Activated naive CD4-positive, alpha-beta T cell treated with anti-CD3 and anti-CD28 coated beads, Interleukin-2, amount 10 ng/mL, durations not matched to agents 7 days and 5 days (primary cell): ENCODE data around the gene SIGLEC10.
A peak's percentile ranks its signal among the peaks of the same experiment; 100 is the strongest.
"Not testable (repeated sequence)": the region's sequence is repeated elsewhere in the genome, so short reads cannot be mapped to it uniquely, and the experiment has no call there.

Source experiments
- CTCF ChIA-PET: fragments of 350-600 bp; sonication (Branson Sonifier 250); formaldehyde crosslinking; loops from one replicate; lab custom pipeline; 2021; ENCODE audit warnings: antibody characterized with exemption; lab: Charles Lee
- DNase-seq: peaks from one replicate; pipeline ENCODE4 v3.0.0-alpha.2; 2020
- H3K27ac Mint-ChIP-seq: one replicate; pipeline ENCODE4 v1.8.0; 2021; ENCODE audit warnings: mild to moderate bottlenecking, moderate library complexity, mixed read lengths
- H3K27me3 Mint-ChIP-seq: one replicate; pipeline ENCODE4 v1.8.0; 2021; ENCODE audit warnings: mild to moderate bottlenecking, mixed read lengths
- H3K36me3 Mint-ChIP-seq: one replicate; pipeline ENCODE4 v1.8.0; 2021; ENCODE audit warnings: mixed read lengths
- H3K4me1 Mint-ChIP-seq: one replicate; pipeline ENCODE4 v1.8.0; 2021; ENCODE audit warnings: mixed read lengths
- H3K4me3 Mint-ChIP-seq: one replicate; pipeline ENCODE4 v1.8.0; 2021; ENCODE audit warnings: mild to moderate bottlenecking, moderate library complexity, mixed read lengths
- H3K9me3 Mint-ChIP-seq: one replicate; pipeline ENCODE4 v1.8.0; 2021; ENCODE audit warnings: mixed read lengths

SIGLEC10 gene

GRCh38 chr19:51421229-51422052 lies 4.0 kb upstream of the SIGLEC10 start:
- no peak overlapping the region for H3K4me3 Mint-ChIP-seq
- CTCF ChIA-PET, result interaction anchor here (0.6 to 2.0 kb wide), 18 partner anchors 11 to 240 kb away, joined by 3 to 9 read pairs (median 3); partner anchors contain the start of gene NKG7
- H3K4me1 Mint-ChIP-seq, result peaks cover 6% of the 10 kb centered on the region
- no peaks in the 10 kb centered on the region for H3K36me3 Mint-ChIP-seq
- DNase-seq, result no peak
- H3K9me3 Mint-ChIP-seq, result no peaks in the 10 kb centered on the region
- no peak overlapping the region for H3K27ac Mint-ChIP-seq
- H3K27me3 Mint-ChIP-seq, result peaks cover 57% of the 10 kb centered on the region

- H3K4me3 Mint-ChIP-seq, H3K36me3 Mint-ChIP-seq, H3K9me3 Mint-ChIP-seq, DNase-seq, H3K27ac Mint-ChIP-seq, H3K4me1 Mint-ChIP-seq: not testable (repeated sequence)
- peaks cover 58% of the 10 kb centered on the region for H3K27me3 Mint-ChIP-seq
- CTCF ChIA-PET, result interaction anchor here (0.6 to 2.0 kb wide), 12 partner anchors 10 to 237 kb away, joined by 3 to 9 read pairs (median 4); partner anchors contain the start of gene NKG7
Measured at GRCh38 chr19:51420511-51420910, 3.1 kb upstream of the SIGLEC10 start.

- H3K27me3 Mint-ChIP-seq, result peaks cover 62% of the 10 kb centered on the region
- H3K4me1 Mint-ChIP-seq, result peaks cover 6% of the 10 kb centered on the region
- H3K27ac Mint-ChIP-seq, result no peak overlapping the region
- H3K9me3 Mint-ChIP-seq, result no peaks in the 10 kb centered on the region
- H3K4me3 Mint-ChIP-seq, result no peak overlapping the region
- no peak for DNase-seq
- no peaks in the 10 kb centered on the region for H3K36me3 Mint-ChIP-seq
- CTCF ChIA-PET, result interaction anchor here (0.6 to 2.9 kb wide), 7 partner anchors 11 to 702 kb away, joined by 3 to 11 read pairs (median 3); no protein-coding TSS in a partner anchor
Measured at GRCh38 chr19:51418707-51419106, 1.3 kb upstream of the SIGLEC10 start.

- Mint-ChIP-seq H3K36me3 (no peaks in the 10 kb centered on the region), H3K9me3 (no peaks in the 10 kb centered on the region), H3K27me3 (peaks cover 62% of the 10 kb centered on the region), H3K27ac (no peak overlapping the region), H3K4me3 (no peak overlapping the region), H3K4me1 (peaks cover 6% of the 10 kb centered on the region)
- CTCF ChIA-PET, result interaction anchor here (0.7 to 2.9 kb wide), 10 partner anchors 10 to 262 kb away, joined by 3 to 11 read pairs (median 5); no protein-coding TSS in a partner anchor
- DNase-seq, result no peak
Measured at GRCh38 chr19:51417810-51418157, 342 bp upstream of the SIGLEC10 start.

- not testable (repeated sequence) for H3K4me1 Mint-ChIP-seq, DNase-seq, H3K36me3 Mint-ChIP-seq, H3K4me3 Mint-ChIP-seq, H3K9me3 Mint-ChIP-seq, H3K27ac Mint-ChIP-seq
- CTCF ChIA-PET, result interaction anchor here (2.0 to 2.9 kb wide), 2 partner anchors 23 to 57 kb away, joined by 5 to 11 read pairs; no protein-coding TSS in a partner anchor
- H3K27me3 Mint-ChIP-seq, result peaks cover 53% of the 10 kb centered on the region
Measured at GRCh38 chr19:51416422-51416821, 1.0 kb downstream of the SIGLEC10 start.

GRCh38 chr19:51415187-51415586 lies 2.3 kb downstream of the SIGLEC10 start:
- Mint-ChIP-seq H3K27me3 (peaks cover 43% of the 10 kb centered on the region), H3K4me3 (no peak overlapping the region), H3K4me1 (peaks cover 6% of the 10 kb centered on the region), H3K9me3 (no peaks in the 10 kb centered on the region), H3K36me3 (no peaks in the 10 kb centered on the region), H3K27ac (no peak overlapping the region)
- CTCF ChIA-PET, result no interaction called here
- DNase-seq, result no peak

GRCh38 chr19:51410950-51411748 lies 6.3 kb downstream of the SIGLEC10 start:
- CTCF ChIA-PET, result interaction anchor here (1.6 kb wide), 1 partner anchor 10 kb away, joined by 4 read pairs; no protein-coding TSS in a partner anchor

GRCh38 chr19:51407511-51408131 lies 9.8 kb downstream of the SIGLEC10 start:
- peaks cover 10% of the 10 kb centered on the region for H3K9me3 Mint-ChIP-seq
- CTCF ChIA-PET, result interaction anchor here (0.8 to 2.1 kb wide), 11 partner anchors 10 to 250 kb away, joined by 3 to 30 read pairs (median 5); partner anchors contain the start of gene SIGLEC10
- H3K4me3 Mint-ChIP-seq, result no peak overlapping the region
- no peak overlapping the region for H3K27ac Mint-ChIP-seq
- H3K4me1 Mint-ChIP-seq, result no peaks in the 10 kb centered on the region
- H3K27me3 Mint-ChIP-seq, result peaks cover 9% of the 10 kb centered on the region
- H3K36me3 Mint-ChIP-seq, result peaks cover 8% of the 10 kb centered on the region
- peak; percentile 53 for DNase-seq

More at GRCh38 chr19:51410950-51411748, 6.3 kb downstream of the SIGLEC10 start:
- Mint-ChIP-seq H3K27ac (no peak overlapping the region), H3K4me1 (no peaks in the 10 kb centered on the region), H3K36me3 (no peaks in the 10 kb centered on the region), H3K9me3 (no peaks in the 10 kb centered on the region), H3K27me3 (peaks cover 18% of the 10 kb centered on the region), H3K4me3 (no peak overlapping the region)
- DNase-seq, result no peak

- DNase-seq, result no peak
- H3K9me3 Mint-ChIP-seq, result peaks cover 22% of the 10 kb centered on the region
- CTCF ChIA-PET, result no interaction called here
- no peak overlapping the region for H3K4me3 Mint-ChIP-seq
- peaks cover 20% of the 10 kb centered on the region for H3K36me3 Mint-ChIP-seq
- H3K27ac Mint-ChIP-seq, result no peak overlapping the region
- H3K4me1 Mint-ChIP-seq, result peaks cover 2% of the 10 kb centered on the region
- H3K27me3 Mint-ChIP-seq, result no peaks in the 10 kb centered on the region
Measured at GRCh38 chr19:51402117-51402516, 15.3 kb downstream of the SIGLEC10 start.

- CTCF ChIA-PET, result interaction anchor here (1.2 to 7.6 kb wide), 4 partner anchors 19 to 62 kb away, joined by 3 to 58 read pairs (median 4); no protein-coding TSS in a partner anchor
- DNase-seq, result not testable (repeated sequence)
Measured at GRCh38 chr19:51399936-51400335, 17.5 kb downstream of the SIGLEC10 start.

GRCh38 chr19:51399231-51399630 lies 18.2 kb downstream of the SIGLEC10 start:
- CTCF ChIA-PET, result interaction anchor here (0.7 to 7.6 kb wide), 7 partner anchors 9 to 243 kb away, joined by 3 to 58 read pairs (median 5); partner anchors contain the start of gene SIGLEC10
- peaks cover 22% of the 10 kb centered on the region for H3K9me3 Mint-ChIP-seq
- DNase-seq, result no peak
- H3K27me3 Mint-ChIP-seq, result no peaks in the 10 kb centered on the region
- peaks cover 22% of the 10 kb centered on the region for H3K36me3 Mint-ChIP-seq
- H3K27ac Mint-ChIP-seq, result no peak overlapping the region
- H3K4me3 Mint-ChIP-seq, result no peak overlapping the region
- peaks cover 27% of the 10 kb centered on the region for H3K4me1 Mint-ChIP-seq

More at GRCh38 chr19:51399936-51400335, 17.5 kb downstream of the SIGLEC10 start:
- not testable (repeated sequence) for H3K27me3 Mint-ChIP-seq, H3K4me3 Mint-ChIP-seq, H3K27ac Mint-ChIP-seq
- peaks cover 20% of the 10 kb centered on the region for H3K4me1 Mint-ChIP-seq
- H3K36me3 Mint-ChIP-seq, result peaks cover 19% of the 10 kb centered on the region
- peaks cover 22% of the 10 kb centered on the region for H3K9me3 Mint-ChIP-seq

- DNase-seq, result no peak
- Mint-ChIP-seq H3K36me3 (peaks cover 19% of the 10 kb centered on the region), H3K27me3 (no peaks in the 10 kb centered on the region), H3K9me3 (peaks cover 18% of the 10 kb centered on the region), H3K4me3 (no peak overlapping the region), H3K27ac (no peak overlapping the region), H3K4me1 (peaks cover 35% of the 10 kb centered on the region)
- CTCF ChIA-PET, result interaction anchor here (0.7 to 7.6 kb wide), 7 partner anchors 10 to 242 kb away, joined by 3 to 58 read pairs (median 5); partner anchors contain the start of gene SIGLEC10
Measured at GRCh38 chr19:51398096-51398704, 19.2 kb downstream of the SIGLEC10 start.

GRCh38 chr19:51397453-51397852 lies 20.0 kb downstream of the SIGLEC10 start:
- H3K9me3 Mint-ChIP-seq, result peaks cover 10% of the 10 kb centered on the region
- not testable (repeated sequence) for H3K27me3 Mint-ChIP-seq

More at GRCh38 chr19:51397453-51397852, 20.0 kb downstream of the SIGLEC10 start:
- not testable (repeated sequence) for H3K27ac Mint-ChIP-seq, H3K4me3 Mint-ChIP-seq, DNase-seq
- Mint-ChIP-seq H3K4me1 (peaks cover 38% of the 10 kb centered on the region), H3K36me3 (peaks cover 15% of the 10 kb centered on the region)
- CTCF ChIA-PET, result interaction anchor here (2.3 to 7.6 kb wide), 3 partner anchors 10 to 42 kb away, joined by 6 to 58 read pairs (median 30); no protein-coding TSS in a partner anchor
